ENCODE measurements around the gene EIF3F. TPM values are rescaled to one million over a fixed set of nuclear protein-coding genes. Genes with fewer than 3 reads are reported as not detected.

The EIF3F gene
- total RNA-seq, 1 donor from 2014 or later = 306 TPM

GRCh38 chr11:8034604-8035190 is 47.6 kb downstream of the EIF3F start:
- TF ChIP-seq, protein P1, sequence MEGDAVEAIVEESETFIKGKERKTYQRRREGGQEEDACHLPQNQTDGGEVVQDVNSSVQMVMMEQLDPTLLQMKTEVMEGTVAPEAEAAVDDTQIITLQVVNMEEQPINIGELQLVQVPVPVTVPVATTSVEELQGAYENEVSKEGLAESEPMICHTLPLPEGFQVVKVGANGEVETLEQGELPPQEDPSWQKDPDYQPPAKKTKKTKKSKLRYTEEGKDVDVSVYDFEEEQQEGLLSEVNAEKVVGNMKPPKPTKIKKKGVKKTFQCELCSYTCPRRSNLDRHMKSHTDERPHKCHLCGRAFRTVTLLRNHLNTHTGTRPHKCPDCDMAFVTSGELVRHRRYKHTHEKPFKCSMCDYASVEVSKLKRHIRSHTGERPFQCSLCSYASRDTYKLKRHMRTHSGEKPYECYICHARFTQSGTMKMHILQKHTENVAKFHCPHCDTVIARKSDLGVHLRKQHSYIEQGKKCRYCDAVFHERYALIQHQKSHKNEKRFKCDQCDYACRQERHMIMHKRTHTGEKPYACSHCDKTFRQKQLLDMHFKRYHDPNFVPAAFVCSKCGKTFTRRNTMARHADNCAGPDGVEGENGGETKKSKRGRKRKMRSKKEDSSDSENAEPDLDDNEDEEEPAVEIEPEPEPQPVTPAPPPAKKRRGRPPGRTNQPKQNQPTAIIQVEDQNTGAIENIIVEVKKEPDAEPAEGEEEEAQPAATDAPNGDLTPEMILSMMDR (conservative IDR thresholded peaks at IDR 0.05; ENCODE audit: low read depth, low read length) = no peak
- no peak overlapping the region for H3K4me3 ChIP-seq (ENCODE audit: low read depth, low read length)
- no peak for DNase-seq (ENCODE audit: low read depth)

DNA sequence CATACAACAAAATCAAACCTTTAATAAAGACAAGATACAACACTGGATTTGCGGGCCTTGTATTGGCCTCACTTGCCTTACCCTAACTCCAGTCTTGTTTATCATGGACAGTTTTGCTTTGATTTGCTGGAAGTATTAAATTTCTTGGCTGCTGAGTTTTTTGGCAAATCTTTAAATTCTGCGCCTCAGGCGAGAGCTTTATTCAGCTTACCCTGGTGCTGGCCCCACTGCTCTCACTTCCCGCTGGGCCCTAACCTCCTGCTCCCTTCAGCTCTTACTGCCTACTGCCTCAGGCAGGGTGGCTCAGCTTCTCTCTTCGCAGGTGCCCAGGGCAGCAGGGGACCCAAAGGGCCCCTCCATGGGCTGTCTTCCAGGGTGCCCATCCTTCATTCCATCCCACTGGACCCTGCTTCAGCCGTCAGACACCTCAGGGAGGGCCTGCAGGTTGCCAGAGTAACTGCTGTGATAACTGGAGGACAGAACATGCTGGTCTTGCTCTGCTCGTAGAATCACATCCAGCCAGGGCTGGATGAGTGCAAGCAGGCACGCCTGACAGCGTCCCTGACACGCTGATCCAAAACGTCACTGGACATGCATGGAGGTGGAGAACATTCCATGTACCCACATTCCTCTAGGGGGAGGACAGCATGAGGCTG is 48.2 kb downstream of the EIF3F start:
- H3K4me3 ChIP-seq (ENCODE audit: low read depth, low read length) = no peak overlapping the region
- DNase-seq (ENCODE audit: low read depth) = no peak
- TF ChIP-seq, protein P1 (conservative IDR thresholded peaks at IDR 0.05; ENCODE audit: low read depth, low read length) = no peak

DNA sequence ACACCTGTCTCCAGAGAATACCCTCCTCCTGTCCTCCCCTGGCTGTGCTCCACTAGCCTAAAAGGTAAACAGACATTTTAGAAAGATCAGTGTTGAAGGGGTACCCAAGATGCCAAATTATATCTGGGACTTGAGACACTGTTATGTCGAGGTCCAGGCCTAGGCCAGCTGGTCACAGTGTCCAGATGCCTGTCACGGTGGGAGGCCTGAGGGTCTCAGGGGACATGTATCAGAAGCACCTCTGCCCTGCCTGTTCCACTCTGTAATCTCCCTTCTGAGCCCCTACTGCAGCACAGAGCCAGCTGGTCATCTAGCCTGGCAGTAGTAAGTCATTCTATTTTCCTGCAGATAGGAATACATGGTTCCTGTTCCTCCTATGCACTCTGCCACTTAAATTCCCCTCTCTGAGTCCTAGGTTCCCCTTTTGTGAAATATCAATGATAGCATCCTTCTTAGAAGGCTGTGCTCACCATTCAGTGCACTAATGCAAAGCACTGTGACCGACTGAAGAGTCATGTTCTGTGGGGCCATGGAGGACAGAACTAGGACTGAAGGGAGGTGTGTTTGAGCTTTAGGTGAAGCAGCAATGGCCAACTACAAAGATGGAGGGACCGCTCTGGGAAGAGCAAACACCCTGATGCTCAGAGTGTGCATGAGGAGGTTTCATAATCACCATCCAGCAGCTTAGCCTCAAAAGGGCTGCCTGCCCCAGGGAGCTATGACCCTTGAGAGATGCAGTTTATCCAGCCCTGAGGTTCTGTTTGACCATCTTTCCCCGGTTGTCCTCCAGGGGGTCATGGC is 49.1 kb downstream of the EIF3F start:
- no peak overlapping the region for H3K4me3 ChIP-seq (ENCODE audit: low read depth, low read length)
- DNase-seq (ENCODE audit: low read depth) = no peak
- TF ChIP-seq, protein P1 (conservative IDR thresholded peaks at IDR 0.05; ENCODE audit: low read depth, low read length) = no peak

GRCh38 chr11:8036986-8037385 is 49.8 kb downstream of the EIF3F start:
- H3K4me3 ChIP-seq (ENCODE audit: low read depth, low read length) = no peak overlapping the region
- TF ChIP-seq, protein P1 (conservative IDR thresholded peaks at IDR 0.05; ENCODE audit: low read depth, low read length) = no peak
- DNase-seq (ENCODE audit: low read depth) = no peak

DNA sequence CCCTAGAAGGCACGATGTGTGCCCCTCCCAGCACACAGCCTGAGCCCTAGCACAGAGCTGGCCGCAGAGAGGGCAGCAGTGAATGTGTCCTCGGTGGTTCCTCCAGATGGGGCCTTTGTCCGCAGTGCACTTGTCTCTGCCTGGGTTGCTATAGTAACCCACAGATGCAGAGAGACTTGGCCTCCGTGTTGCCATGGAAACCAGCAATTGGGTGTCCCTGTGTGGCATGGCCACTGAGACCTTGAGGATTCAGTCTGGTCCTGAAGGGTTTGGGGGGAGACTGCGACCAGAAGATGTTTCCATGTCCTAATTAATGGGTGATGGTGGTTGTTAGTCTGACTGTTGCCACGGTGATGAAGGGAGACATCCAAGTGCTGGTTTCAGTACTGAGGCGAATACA is 51.3 kb downstream of the EIF3F start:
- TF ChIP-seq, protein P1 (conservative IDR thresholded peaks at IDR 0.05; ENCODE audit: low read depth, low read length) = no peak
- no peak for DNase-seq (ENCODE audit: low read depth)
- H3K4me3 ChIP-seq (ENCODE audit: low read depth, low read length) = no peak overlapping the region

DNA sequence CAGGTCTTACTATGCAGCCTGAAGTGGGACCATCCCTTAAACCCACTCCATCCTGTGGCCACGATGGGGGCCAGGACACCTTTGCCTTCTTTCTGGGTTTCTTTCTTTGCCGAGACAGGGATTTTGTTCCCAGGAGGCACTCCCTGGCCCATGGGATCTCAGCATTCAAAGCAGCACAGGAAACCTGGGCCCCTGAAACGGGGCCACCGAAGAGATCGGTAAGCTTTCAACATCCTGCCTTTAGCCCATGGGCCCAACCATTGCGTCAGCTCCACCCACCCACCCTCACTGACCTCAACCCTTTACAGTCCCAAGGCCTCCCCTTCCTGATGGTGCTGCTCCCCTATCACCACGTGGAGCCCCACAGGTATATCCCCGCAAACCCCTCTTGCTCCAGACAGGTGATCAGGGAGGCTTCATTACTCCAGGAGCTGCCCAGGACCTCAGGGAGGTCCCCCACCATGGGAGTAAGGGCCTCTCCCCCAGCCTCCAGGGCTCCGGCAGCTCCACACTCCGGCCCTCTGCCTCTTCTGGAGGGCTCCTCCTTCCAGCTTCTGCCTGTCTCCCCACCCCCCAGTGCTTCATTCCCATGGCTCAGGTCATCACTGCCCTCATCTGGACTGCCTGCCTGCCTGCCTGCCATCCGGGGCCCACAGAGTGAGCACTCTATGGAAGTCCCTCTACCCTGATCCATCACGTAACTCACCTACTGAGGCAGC is 51.8 kb downstream of the EIF3F start:
- no peak for DNase-seq (ENCODE audit: low read depth)
- TF ChIP-seq, protein P1 (conservative IDR thresholded peaks at IDR 0.05; ENCODE audit: low read depth, low read length) = no peak
- H3K4me3 ChIP-seq (ENCODE audit: low read depth, low read length) = no peak overlapping the region

Measured in epithelial cell of proximal tubule (primary cell).